ENCODE measurements around the gene TRIM17. TPM values are rescaled to one million over a fixed set of nuclear protein-coding genes. Genes with fewer than 3 reads are reported as not detected.

The TRIM17 gene
- not detected in 2 replicates for total RNA-seq

DNA sequence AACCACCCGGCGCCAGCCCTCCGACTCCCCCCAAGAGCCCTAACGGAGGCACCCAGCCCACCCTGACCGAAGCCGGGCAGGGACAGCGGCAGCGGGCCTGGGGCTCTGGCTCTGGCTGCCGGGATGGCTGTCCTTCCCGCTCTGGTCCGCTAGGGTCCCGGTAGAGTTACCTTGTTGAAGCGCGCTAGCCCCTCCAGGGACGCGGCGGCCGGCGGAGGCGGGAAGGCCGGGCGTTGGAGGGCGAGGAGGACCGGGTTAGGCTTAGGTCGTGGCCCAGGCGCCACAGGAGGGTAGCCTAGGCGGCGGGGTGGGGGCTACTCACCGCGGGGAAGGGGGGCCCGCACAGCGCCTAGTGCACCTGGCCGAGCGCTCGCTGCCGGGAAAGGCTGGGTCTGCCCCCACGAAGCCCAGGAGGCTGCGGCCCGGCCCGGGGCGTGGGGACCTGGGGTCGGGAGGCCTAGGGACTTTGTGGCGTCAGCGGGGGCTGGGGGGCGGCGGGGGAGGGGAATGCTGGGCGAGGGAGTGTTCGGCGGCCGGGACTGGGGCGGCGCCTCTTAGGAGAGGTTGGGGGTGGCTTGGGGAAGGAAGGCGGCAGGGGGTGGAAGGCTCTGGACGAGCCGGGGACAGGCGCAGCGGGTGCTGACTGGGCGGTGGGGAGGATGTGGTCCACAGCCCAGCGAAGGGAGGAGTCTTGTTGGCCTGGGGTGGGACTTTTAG is at the start of gene TRIM17:
TRIM17 (minus strand) TSS at position 645 of the 717 bp plus-strand sequence. CDS start 1,789 bp downstream, outside the sequence.

Small RNAs within 50 kb of the gene (small RNA-seq; reads per million reads assigned to genes)
- not detected for gene MIR4666A

Other genes starting within 250 kb of the TRIM17 start
- gene OBSCN, start 208.8 kb downstream of the TRIM17 start, total RNA-seq = 2.9 and 3.6 TPM in 2 replicates
- 22.1 and 24.5 TPM in 2 replicates for gene TRIM11, start 10.0 kb downstream of the TRIM17 start, total RNA-seq
- gene RNF187, start 70.5 kb upstream of the TRIM17 start, total RNA-seq = 42.5 and 46.7 TPM in 2 replicates

Measured in vein endothelial cell (primary cell).